Measurements from ENCODE around the gene FXYD5. TPM values are rescaled to one million over a fixed set of nuclear protein-coding genes. Genes with fewer than 3 reads are reported as not detected.

Gene FXYD5
- total RNA-seq, 1 experiment from 2014 or later: 33.6 TPM

- intact Hi-C loops (cut with micrococcal nuclease; ENCODE audit: unreplicated experiment): no loop called here
These were observed 23.5 kb upstream of the FXYD5 start for GRCh38 chr19:35130761-35131720.

GRCh38 chr19:35132254-35132653 is 22.3 kb upstream of the FXYD5 start:
- ATAC-seq: no peak
- in situ Hi-C loops (cut with HindIII; ENCODE audit: low pct_unique_long_range_greater_than_20kb, low sequenced_read_pairs) (no loop called here), intact Hi-C loops (cut with micrococcal nuclease; ENCODE audit: unreplicated experiment) (no loop called here)
- H3K9me3 ChIP-seq (ENCODE audit: control insufficient read depth, insufficient read depth, low read depth, low read length): no peaks in the 10 kb centered on the region
- no peak for DNase-seq (ENCODE audit: low read depth, low spot score)
- no peaks in the 10 kb centered on the region for H3K36me3 ChIP-seq (ENCODE audit: control insufficient read depth, insufficient read depth, low read length)
- H3K27me3 ChIP-seq (ENCODE audit: control insufficient read depth, insufficient read depth, low read length): no peaks in the 10 kb centered on the region
- peaks cover 5% of the 10 kb centered on the region; the same call in 1 of the 2 replicates for H3K4me1 ChIP-seq (ENCODE audit: control insufficient read depth, insufficient read depth, low read length)
- TF ChIP-seq REST (IDR thresholded peaks at IDR 0.05; ENCODE audit: insufficient read depth in 1 of 2, low read depth in 2 of 2, low read length in 1 of 2) (no peak), TCF7L2 (IDR thresholded peaks at IDR 0.05; ENCODE audit: low read depth, low read length) (no peak), SIN3A (IDR thresholded peaks at IDR 0.05; ENCODE audit: borderline replicate concordance, insufficient read depth, low read depth, low read length) (no peak), CTCF (IDR thresholded peaks at IDR 0.05) (no peak), POLR2AphosphoS5 (IDR thresholded peaks at IDR 0.05; ENCODE audit: low read depth, low read length) (no peak)
- H3K4me3 ChIP-seq (ENCODE audit: low read depth in 2 of 2, low read length in 2 of 2): no peak overlapping the region
- H3K27ac ChIP-seq (ENCODE audit: low read length): no peak overlapping the region
- CTCF ChIA-PET: no interaction called here
- POLR2A ChIA-PET: no interaction called here
- BruUV-seq (replicated peaks): no TSS peak

More at GRCh38 chr19:35130761-35131720, 23.5 kb upstream of the FXYD5 start:
- Histone ChIP-seq H3K36me3 (ENCODE audit: control insufficient read depth, insufficient read depth, low read length) (no peaks in the 10 kb centered on the region), H3K27ac (ENCODE audit: low read length) (no peak overlapping the region), H3K4me3 (ENCODE audit: low read depth in 2 of 2, low read length in 2 of 2) (no peak overlapping the region), H3K27me3 (ENCODE audit: control insufficient read depth, insufficient read depth, low read length) (no peaks in the 10 kb centered on the region), H3K4me1 (ENCODE audit: control insufficient read depth, insufficient read depth, low read length) (peaks cover 5% of the 10 kb centered on the region; the same call in 1 of the 2 replicates), H3K9me3 (ENCODE audit: control insufficient read depth, insufficient read depth, low read depth, low read length) (no peaks in the 10 kb centered on the region)
- ChIA-PET CTCF (no interaction called here), POLR2A (no interaction called here)
- no peak for DNase-seq (ENCODE audit: low read depth, low spot score)
- ATAC-seq: no peak
- no peak for TF ChIP-seq TCF7L2 (IDR thresholded peaks at IDR 0.05; ENCODE audit: low read depth, low read length)
- BruUV-seq (replicated peaks): no TSS peak
- in situ Hi-C loops (cut with HindIII; ENCODE audit: low pct_unique_long_range_greater_than_20kb, low sequenced_read_pairs): no loop called here

- TF ChIP-seq REST (IDR thresholded peaks at IDR 0.05; ENCODE audit: insufficient read depth in 1 of 2, low read depth in 2 of 2, low read length in 1 of 2) (no peak), POLR2AphosphoS5 (IDR thresholded peaks at IDR 0.05; ENCODE audit: low read depth, low read length) (no peak), TCF7L2 (IDR thresholded peaks at IDR 0.05; ENCODE audit: low read depth, low read length) (no peak), SIN3A (IDR thresholded peaks at IDR 0.05; ENCODE audit: borderline replicate concordance, insufficient read depth, low read depth, low read length) (no peak), CTCF (IDR thresholded peaks at IDR 0.05) (no peak)
- ATAC-seq: no peak
- Histone ChIP-seq H3K4me3 (ENCODE audit: low read depth in 2 of 2, low read length in 2 of 2) (no peak overlapping the region), H3K4me1 (ENCODE audit: control insufficient read depth, insufficient read depth, low read length) (peaks cover 5% of the 10 kb centered on the region; the same call in 1 of the 2 replicates), H3K9me3 (ENCODE audit: control insufficient read depth, insufficient read depth, low read depth, low read length) (no peaks in the 10 kb centered on the region), H3K27me3 (ENCODE audit: control insufficient read depth, insufficient read depth, low read length) (no peaks in the 10 kb centered on the region), H3K27ac (ENCODE audit: low read length) (no peak overlapping the region), H3K36me3 (ENCODE audit: control insufficient read depth, insufficient read depth, low read length) (no peaks in the 10 kb centered on the region)
- intact Hi-C loops (cut with micrococcal nuclease; ENCODE audit: unreplicated experiment) (no loop called here), in situ Hi-C loops (cut with HindIII; ENCODE audit: low pct_unique_long_range_greater_than_20kb, low sequenced_read_pairs) (no loop called here)
- no peak for DNase-seq (ENCODE audit: low read depth, low spot score)
- ChIA-PET POLR2A (no interaction called here), CTCF (no interaction called here)
- no TSS peak for BruUV-seq (replicated peaks)
These were observed 20.7 kb upstream of the FXYD5 start for GRCh38 chr19:35133826-35134225.
